Measurements from ENCODE around the gene GALNT18. TPM values are rescaled to one million over a fixed set of nuclear protein-coding genes. Genes with fewer than 3 reads are reported as not detected.

The GALNT18 gene
- total and polyA plus RNA-seq, 2 donors (not counting 3 experiments of a cell fraction or from before 2014, with no cell fraction given) = 0.17 to 0.18 TPM

- no peaks in the 10 kb centered on the region for H3K9me3 ChIP-seq (replicated peaks; ENCODE audit: control insufficient read depth, insufficient read depth, low read length)
- no TSS peak for BruUV-seq (replicated peaks)
- no peak overlapping the region for H2AFZ ChIP-seq (ENCODE audit: low read depth, low read length)
- no peak overlapping the region for H3K9ac ChIP-seq (replicated peaks; ENCODE audit: extremely low read depth, insufficient read depth, low read length)
- dilution Hi-C loops (cut with MboI; ENCODE audit: extremely low pct_ligation_motif_present, low sequenced_read_pairs) = no loop called here
- no peak overlapping the region for H3K4me2 ChIP-seq (ENCODE audit: insufficient read depth, low read length)
- H3K36me3 ChIP-seq (ENCODE audit: control insufficient read depth in 2 of 2, extremely low read depth in 1 of 2, insufficient read depth in 2 of 2, low read length in 2 of 2) = no peaks in the 10 kb centered on the region
- CTCF ChIA-PET = no interaction called here
- no peak for DNase-seq (ENCODE audit: low read depth, low spot score)
- H3K79me2 ChIP-seq (ENCODE audit: control insufficient read depth, insufficient read depth, low read length) = no peaks in the 10 kb centered on the region
- intact Hi-C loops (cut with micrococcal nuclease) = no loop called here
- POLR2A ChIA-PET = no interaction called here
- no peaks in the 10 kb centered on the region for H3K9me1 ChIP-seq (replicated peaks; ENCODE audit: control insufficient read depth, extremely low read depth, insufficient read depth, low read length)
- no peaks in the 10 kb centered on the region for H3K4me1 ChIP-seq (ENCODE audit: control insufficient read depth, extremely low read depth, insufficient read depth, low read length)
- FAIRE-seq = no peak
- TF ChIP-seq POLR2AphosphoS5 (IDR thresholded peaks at IDR 0.05; ENCODE audit: insufficient read depth, low read depth, low read length) (no peak), FOS (IDR thresholded peaks at IDR 0.05; ENCODE audit: borderline replicate concordance, insufficient read depth, low read length) (no peak), POLR2A (IDR thresholded peaks at IDR 0.05; ENCODE audit: low read depth, low read length) (no peak), CTCF (IDR thresholded peaks at IDR 0.05; ENCODE audit: extremely low read depth in 1 of 2, insufficient read depth in 1 of 2, low read depth in 1 of 2, low read length in 2 of 2) (no peak), MAX (IDR thresholded peaks at IDR 0.05; ENCODE audit: insufficient read depth, insufficient read length) (no peak), GATA2 (IDR thresholded peaks at IDR 0.05; ENCODE audit: insufficient read depth, insufficient read length, low read depth, low read length) (no peak), JUN (IDR thresholded peaks at IDR 0.05; ENCODE audit: borderline replicate concordance, insufficient read depth, insufficient read length, low read depth) (no peak), MYC (IDR thresholded peaks at IDR 0.05; ENCODE audit: low read depth, low read length) (no peak), EZH2 (IDR thresholded peaks at IDR 0.05; ENCODE audit: borderline replicate concordance, low read depth, low read length, severe bottlenecking) (no peak)
- H3K27me3 ChIP-seq (ENCODE audit: control insufficient read depth in 2 of 2, insufficient read depth in 2 of 2, low read length in 2 of 2) = no peaks in the 10 kb centered on the region
- no peaks in the 10 kb centered on the region for H4K20me1 ChIP-seq (replicated peaks; ENCODE audit: control insufficient read depth, extremely low read depth, insufficient read depth, low read length)
- no peak overlapping the region for H3K27ac ChIP-seq (ENCODE audit: insufficient read depth, low read depth, low read length)
- H3K4me3 ChIP-seq (replicated peaks in 1 of 3; ENCODE audit: insufficient read depth in 1 of 3, low read depth in 1 of 3, low read length in 3 of 3) = no peak overlapping the region
These were observed 170.3 kb downstream of the GALNT18 start for GRCh38 chr11:11451501-11452005.

All from endothelial cell of umbilical vein (primary cell).